Choroid plexus epithelial cell (primary cell): ENCODE measurements around the gene CXorf49B.
"Not testable (repeated sequence)": the region's sequence is repeated elsewhere in the genome, so short reads cannot be mapped to it uniquely, and the experiment has no call there.

Experiments
- DNase-seq: peaks from one replicate; pipeline ENCODE4 v3.0.0-alpha.2; 2010; ENCODE audit warnings: low read depth
- H3K4me3 ChIP-seq: 2 replicates; pipeline ENCODE4 v1.5.1; 2011; ENCODE audit warnings: low read depth, mild to moderate bottlenecking, control low read depth, low read length, moderate library complexity

The CXorf49B gene

DNA sequence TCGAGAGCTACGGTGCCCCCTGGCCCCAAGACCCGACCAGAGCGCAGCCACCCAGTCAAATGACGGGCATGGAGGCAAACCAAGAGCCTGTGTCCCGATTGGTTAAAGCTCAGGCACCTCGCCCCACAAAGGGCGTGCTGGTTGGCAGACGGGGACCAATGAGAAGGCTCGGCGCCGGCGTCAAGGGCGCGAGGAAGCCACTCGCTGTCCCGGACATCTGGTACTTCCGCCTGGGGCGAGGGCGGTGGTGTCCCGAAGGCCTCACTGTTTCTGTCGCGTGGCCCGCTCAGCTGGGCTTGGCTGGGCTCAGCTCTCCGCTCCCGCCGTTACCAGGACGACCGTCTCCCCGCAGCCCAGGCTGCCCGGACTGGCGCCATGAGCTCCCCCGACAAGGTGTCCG is at the start of gene CXorf49B:
Gene CXorf49B, plus strand, starts transcription at position 301 of the 400 bp plus-strand sequence. Its CDS starts 75 bp downstream, at position 376.
- not testable (repeated sequence) for DNase-seq, H3K4me3 ChIP-seq

DNA sequence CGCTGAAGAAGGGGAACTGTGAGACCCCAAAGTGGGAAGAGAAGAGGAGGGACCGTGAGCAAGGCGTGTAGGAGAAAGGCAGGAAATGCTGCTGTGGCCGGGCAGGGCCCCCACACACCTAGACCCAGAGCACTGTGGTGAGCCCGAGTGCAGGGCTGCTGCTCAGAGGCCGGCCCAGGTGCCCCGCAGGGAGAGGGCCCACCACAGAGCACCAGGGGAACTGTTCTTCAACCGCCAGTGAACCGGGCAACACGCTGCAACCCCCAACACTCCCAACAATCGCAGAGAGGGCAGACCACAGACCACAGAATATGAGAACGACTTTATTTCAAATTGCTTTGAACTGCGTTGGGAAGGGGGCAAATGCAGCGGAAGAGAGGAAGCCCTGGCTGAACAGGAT is 49.1 kb upstream of the CXorf49B start:
- H3K4me3 ChIP-seq, DNase-seq: not testable (repeated sequence)

DNA sequence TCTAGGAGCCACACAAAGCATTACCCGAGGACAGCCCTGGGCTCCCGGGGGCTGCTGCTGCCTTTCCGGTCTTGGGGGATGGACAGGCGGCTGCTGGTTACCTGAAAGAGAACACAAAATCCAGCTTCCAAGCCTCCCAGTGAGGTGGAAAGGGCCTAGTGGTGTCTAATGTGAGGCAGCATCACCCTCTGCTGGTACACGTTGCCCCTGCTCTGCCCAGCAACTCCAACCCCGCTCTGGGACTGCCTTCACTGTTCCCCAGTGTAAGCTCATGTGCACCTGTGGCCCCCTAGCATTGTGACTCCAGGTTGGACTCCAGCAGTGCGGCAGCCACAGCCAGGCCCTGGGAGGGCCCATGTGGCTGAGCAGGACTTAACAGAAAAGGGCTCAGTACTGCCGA is 47.6 kb upstream of the CXorf49B start:
- not testable (repeated sequence) for H3K4me3 ChIP-seq, DNase-seq

DNA sequence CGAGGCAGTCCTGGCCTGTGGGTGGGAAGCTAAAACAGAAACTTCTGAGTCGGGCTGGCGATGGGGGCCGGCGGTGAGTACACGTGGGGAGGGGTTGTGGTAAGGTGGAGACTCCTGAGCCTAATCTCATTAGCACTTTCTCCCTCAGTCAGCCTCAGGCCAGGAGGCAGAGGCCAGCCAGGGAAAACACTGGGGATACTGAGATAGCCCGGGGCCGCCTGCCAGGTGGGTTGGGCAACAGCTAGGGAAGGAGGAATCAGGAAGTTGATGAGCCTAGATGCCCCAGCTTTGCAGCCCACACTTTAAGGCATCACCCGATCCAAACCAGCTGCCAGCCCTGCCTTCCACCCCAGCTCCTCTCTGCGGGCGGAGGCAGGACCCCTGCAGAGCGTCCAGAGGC is 46.8 kb upstream of the CXorf49B start:
- DNase-seq, H3K4me3 ChIP-seq: not testable (repeated sequence)

DNA sequence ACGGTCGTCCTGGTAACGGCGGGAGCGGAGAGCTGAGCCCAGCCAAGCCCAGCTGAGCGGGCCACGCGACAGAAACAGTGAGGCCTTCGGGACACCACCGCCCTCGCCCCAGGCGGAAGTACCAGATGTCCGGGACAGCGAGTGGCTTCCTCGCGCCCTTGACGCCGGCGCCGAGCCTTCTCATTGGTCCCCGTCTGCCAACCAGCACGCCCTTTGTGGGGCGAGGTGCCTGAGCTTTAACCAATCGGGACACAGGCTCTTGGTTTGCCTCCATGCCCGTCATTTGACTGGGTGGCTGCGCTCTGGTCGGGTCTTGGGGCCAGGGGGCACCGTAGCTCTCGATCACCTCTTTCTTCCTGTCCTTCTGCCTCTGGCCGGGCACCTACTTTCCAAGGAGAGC is 45.0 kb upstream of the CXorf49B start, which contains the start of gene CXorf49:
Gene CXorf49, minus strand, starts transcription at position 101 of the 400 bp plus-strand sequence. CDS start 134 bp downstream, outside the sequence.
- H3K4me3 ChIP-seq, DNase-seq: not testable (repeated sequence)

DNA sequence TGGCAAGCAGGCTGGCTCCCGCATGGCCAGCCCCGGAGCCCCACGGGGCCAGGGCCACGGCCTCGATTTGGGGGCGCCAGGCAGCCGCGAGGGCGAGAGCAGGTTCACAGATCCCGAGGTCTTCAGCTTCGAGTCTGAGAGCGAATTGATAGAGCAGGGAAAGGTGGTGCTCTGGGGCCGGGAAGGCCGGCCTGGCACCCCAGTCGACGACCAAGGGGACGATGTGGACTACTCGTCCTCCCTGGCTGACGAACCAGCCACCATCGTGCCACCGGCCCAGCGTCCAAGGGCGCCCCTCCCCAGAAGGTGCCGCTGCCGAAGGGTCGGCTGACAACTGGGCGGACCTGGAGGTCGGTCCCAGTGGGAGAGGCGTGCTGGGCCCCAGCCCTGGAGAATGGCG is 44.0 kb upstream of the CXorf49B start:
- H3K4me3 ChIP-seq, DNase-seq: not testable (repeated sequence)

DNA sequence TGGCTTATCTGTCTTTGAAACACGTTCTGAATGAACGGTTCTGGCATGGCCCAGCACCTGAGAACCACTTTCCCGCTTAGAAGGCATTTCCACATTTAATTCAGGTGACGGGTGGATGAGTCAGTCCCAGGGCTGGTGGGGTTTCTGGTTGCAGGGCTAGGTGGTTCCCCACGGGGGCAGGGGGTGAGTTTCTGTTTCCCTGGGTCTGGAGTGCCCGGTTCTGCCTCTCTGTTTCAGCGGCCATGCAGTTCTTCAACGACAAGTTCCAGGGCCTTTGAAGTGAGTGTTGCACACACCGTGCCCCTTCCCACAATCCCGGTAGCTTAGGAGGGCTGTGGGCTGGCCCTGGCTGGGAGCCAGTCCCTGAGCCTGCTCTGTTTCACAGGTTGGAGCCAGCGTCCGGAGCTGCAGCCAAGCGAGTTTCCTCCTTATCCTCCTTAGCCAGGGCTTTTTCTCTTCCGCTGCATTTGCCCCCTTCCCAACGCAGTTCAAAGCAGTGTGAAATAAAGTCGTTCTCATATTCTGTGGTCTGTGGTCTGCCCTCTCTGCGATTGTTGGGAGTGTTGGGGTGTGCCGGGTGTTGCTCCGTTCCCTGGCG is 42.8 kb upstream of the CXorf49B start:
- H3K4me3 ChIP-seq, DNase-seq: not testable (repeated sequence)

DNA sequence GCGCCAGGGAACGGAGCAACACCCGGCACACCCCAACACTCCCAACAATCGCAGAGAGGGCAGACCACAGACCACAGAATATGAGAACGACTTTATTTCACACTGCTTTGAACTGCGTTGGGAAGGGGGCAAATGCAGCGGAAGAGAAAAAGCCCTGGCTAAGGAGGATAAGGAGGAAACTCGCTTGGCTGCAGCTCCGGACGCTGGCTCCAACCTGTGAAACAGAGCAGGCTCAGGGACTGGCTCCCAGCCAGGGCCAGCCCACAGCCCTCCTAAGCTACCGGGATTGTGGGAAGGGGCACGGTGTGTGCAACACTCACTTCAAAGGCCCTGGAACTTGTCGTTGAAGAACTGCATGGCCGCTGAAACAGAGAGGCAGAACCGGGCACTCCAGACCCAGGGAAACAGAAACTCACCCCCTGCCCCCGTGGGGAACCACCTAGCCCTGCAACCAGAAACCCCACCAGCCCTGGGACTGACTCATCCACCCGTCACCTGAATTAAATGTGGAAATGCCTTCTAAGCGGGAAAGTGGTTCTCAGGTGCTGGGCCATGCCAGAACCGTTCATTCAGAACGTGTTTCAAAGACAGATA is 2.4 kb upstream of the CXorf49B start:
- DNase-seq, H3K4me3 ChIP-seq: not testable (repeated sequence)

DNA sequence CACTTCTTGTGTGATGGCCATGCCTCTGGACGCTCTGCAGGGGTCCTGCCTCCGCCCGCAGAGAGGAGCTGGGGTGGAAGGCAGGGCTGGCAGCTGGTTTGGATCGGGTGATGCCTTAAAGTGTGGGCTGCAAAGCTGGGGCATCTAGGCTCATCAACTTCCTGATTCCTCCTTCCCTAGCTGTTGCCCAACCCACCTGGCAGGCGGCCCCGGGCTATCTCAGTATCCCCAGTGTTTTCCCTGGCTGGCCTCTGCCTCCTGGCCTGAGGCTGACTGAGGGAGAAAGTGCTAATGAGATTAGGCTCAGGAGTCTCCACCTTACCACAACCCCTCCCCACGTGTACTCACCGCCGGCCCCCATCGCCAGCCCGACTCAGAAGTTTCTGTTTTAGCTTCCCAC is 1.7 kb downstream of the CXorf49B start:
- DNase-seq, H3K4me3 ChIP-seq: not testable (repeated sequence)

DNA sequence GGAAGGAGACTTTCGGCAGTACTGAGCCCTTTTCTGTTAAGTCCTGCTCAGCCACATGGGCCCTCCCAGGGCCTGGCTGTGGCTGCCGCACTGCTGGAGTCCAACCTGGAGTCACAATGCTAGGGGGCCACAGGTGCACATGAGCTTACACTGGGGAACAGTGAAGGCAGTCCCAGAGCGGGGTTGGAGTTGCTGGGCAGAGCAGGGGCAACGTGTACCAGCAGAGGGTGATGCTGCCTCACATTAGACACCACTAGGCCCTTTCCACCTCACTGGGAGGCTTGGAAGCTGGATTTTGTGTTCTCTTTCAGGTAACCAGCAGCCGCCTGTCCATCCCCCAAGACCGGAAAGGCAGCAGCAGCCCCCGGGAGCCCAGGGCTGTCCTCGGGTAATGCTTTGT is 2.5 kb downstream of the CXorf49B start:
- not testable (repeated sequence) for H3K4me3 ChIP-seq, DNase-seq

DNA sequence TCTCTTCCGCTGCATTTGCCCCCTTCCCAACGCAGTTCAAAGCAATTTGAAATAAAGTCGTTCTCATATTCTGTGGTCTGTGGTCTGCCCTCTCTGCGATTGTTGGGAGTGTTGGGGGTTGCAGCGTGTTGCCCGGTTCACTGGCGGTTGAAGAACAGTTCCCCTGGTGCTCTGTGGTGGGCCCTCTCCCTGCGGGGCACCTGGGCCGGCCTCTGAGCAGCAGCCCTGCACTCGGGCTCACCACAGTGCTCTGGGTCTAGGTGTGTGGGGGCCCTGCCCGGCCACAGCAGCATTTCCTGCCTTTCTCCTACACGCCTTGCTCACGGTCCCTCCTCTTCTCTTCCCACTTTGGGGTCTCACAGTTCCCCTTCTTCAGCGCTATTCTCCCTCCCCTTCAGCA is 4.0 kb downstream of the CXorf49B start:
- not testable (repeated sequence) for DNase-seq, H3K4me3 ChIP-seq

DNA sequence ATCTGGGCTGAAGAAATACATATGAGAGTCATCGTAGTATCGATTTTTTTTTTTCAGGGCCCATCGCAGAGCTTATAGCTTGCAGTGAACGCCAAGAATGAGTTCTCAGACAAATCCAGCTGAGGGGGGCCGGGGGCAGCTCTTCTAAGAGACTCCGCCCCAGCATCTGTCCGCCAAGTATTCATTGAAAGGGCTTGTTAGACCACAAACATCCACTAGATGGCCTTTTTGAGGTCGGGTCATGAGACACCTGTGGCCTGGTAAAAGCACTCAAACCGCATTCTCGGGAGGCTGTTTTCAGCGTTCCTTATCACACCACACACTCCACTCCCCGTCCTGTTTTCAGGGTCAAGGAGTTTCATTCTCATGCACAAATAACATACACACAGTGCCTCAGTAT is 15.2 kb downstream of the CXorf49B start:
- DNase-seq, H3K4me3 ChIP-seq: not testable (repeated sequence)

DNA sequence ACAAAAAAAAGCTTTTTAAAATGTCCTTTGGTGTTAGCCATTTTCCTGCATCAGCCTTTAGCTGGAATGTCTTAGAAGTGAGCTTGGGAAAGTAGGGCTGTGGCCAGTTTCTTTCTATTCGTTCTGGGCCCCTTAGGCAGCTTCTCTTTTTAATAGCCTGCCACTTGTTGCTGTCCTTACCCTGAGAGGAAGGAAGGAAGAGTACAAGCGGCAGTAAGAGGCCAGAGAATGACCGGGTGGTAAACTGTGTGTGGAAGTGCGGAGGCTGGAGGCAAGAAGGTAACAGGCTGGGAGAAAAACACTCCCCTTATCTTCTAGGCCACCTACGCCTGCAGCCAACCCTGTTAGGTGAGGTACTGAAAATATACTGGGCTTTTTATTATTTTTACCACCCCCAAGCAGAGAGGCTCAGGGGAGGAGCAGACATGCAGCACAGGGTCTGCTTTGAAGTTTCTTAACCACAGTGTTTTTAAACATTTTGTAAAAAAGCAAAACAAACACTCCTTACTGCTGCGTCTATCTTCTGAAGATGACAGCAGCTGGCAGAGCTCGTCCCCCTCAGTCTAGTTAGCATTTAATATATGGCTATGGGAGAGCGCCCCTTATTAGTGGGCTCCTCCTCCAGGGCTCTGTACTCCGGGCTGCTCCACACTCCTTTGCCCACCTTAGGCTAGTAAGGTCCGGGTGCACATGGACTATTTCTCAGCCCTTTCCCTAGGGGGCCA is 19.2 kb downstream of the CXorf49B start:
- H3K4me3 ChIP-seq, DNase-seq: not testable (repeated sequence)

DNA sequence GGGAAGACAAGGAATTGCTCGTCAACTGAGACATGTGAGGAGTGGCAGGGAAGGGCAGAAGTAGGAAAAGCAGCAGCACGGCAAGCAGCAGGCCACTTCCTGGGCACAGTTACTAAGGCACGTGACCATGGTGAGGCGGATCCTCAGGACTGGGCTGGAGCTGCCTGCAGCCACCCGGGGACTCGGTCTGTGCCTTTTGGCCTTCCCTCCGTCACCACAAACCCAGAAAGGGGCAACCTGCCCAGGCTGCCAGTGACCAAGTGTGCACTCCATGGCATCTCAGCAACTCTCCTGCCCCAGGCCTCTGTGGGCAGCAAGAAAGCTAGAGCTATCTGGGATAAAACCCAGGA is 19.8 kb downstream of the CXorf49B start:
- H3K4me3 ChIP-seq, DNase-seq: not testable (repeated sequence)

DNA sequence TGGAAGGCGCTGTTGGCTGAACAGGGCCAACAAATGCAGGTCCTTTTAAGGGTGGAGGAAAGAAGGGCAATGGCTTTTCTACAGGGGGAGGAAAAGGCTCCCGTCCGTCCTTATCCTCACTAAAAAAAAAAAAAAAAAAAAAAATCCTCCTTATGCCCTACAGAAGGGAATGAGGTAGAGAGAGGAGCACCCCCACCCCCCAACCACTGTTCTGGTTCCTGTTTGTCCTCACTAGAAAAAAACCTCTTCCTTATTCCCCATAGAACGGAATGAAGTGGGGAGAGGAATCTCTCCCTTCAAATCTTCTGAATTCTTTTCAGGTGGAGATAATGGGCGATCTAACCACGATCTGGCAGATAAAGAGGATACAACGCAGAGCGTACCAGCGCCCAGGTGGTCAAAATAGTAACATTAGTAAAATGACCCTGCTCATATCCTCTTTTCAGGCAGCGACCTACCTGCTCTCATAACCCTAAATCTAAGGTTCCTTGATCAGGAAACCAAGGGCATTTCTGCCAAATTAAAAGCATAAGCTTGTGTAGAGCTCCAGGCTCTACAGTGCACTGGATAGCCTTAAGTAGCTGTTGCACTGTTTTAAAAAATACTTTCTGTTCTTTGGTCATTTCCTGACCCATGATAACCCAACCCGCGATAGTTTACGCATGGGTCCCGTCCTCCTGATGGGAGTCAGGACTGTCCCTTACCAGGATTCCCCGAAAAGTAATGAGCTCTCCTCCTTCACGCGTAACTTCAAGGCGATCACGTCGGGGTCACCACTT is 20.6 kb downstream of the CXorf49B start:
- not testable (repeated sequence) for H3K4me3 ChIP-seq, DNase-seq

DNA sequence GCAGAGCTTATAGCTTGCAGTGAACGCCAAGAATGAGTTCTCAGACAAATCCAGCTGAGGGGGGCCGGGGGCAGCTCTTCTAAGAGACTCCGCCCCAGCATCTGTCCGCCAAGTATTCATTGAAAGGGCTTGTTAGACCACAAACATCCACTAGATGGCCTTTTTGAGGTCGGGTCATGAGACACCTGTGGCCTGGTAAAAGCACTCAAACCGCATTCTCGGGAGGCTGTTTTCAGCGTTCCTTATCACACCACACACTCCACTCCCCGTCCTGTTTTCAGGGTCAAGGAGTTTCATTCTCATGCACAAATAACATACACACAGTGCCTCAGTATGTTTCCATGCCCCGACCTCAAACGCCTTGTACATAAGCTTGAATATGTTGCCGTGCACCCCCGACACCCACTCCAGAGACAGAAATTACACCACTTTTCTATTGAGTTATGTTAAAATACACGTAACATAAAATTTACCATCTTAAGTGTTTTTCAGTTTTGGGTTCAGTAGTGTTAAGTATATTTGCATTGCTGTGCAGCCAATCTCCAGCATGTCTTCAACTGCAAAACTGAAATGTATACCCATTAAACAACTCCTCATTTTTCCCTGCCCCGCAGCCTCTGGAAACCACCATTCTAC is 21.3 kb downstream of the CXorf49B start:
- H3K4me3 ChIP-seq, DNase-seq: not testable (repeated sequence)

DNA sequence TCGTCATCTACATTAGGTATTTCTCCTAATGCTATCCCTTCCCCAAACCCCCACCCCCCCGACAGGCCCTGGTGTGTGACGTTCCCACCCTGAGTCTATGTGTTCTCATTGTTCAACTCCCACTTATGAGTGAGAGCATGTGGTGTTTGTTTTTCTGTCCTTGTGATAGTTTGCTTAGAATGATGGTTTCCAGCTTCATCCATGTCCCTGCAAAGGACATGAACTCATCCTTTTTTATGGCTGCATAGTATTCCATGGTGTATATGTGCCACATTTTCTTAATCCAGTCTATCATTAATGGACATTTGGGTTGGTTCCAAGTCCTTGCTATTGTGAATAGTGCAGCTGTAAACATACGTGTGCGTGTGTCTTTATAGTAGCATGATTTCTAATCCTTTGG is 43.3 kb downstream of the CXorf49B start:
- not testable (repeated sequence) for DNase-seq, H3K4me3 ChIP-seq
